Right renal cortex interstitium (tissue), 3 donors: ENCODE data around the gene KLK10. TPM values are rescaled to one million over a fixed set of nuclear protein-coding genes. Genes with fewer than 3 reads are reported as not detected.
A peak's percentile ranks its signal among the peaks of the same experiment; 100 is the strongest.
"Not testable (repeated sequence)": the region's sequence is repeated elsewhere in the genome, so short reads cannot be mapped to it uniquely, and the experiment has no call there.

Experiments used
- DNase-seq, 3 donors: peaks; one replicate each; pipeline ENCODE4 v3.0.0-alpha.2; 2013; ENCODE audit warnings: low read depth in 3 of 3, low spot score in 2 of 3
- polyA plus RNA-seq, 3 donors: library from polyadenylated mRNA; unstranded; fragments of 120-200 nt; gene quantifications; one replicate each; pipeline ENCODE4 v1.2.1, GENCODE V29; 2013; ENCODE audit not compliant: insufficient read length in 3 of 3

Gene KLK10
- polyA plus RNA-seq, 3 donors = 0.15 to 0.19 (median 0.18) TPM

DNA sequence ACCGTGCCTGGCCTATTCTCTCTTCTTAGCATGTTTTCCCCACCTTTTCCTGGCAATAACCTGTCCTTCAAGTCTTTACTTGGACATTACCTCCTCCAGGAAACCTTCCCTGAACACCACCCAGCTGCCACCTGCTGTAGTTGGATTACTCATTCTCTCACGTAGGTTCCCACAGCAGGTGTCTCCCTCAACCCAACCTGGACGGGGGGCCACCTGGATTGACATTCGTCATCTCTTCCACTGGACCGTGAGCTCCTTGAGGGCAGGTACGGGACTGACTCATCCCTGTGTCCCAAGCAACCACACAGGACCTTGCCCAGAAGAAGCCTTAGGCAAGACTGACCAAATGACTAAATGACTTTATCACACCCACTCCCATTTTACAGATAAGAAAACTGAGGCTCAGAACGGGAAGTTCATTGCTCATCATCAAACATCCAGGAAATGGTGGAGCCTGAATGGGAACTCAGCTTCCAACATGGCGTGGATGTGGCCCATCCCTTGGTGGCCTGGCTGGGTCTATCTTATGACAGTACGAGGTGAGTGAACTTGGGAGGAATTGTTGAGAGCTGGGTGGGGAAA, 46.6 kb downstream of the KLK10 start:
- no peak for DNase-seq

DNA sequence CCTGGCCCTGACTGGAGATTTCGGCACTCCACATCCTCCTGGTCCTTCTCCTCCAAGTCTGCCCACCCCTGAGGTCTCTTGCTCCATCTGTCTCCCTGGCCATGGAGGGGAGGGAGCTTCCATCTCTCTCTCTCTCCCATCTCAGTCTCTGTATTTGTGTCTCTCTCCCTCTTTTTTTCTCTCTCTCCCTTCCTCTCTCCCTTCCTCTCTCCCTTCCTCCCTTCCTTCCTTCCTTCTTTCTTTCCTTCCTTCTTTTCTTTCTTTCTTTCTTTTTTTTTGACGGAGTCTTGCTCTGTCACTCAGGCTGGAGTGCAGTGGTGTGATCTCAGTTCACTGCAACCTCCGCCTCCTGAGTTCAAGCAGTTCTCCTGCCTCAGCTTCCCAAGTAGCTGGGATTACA, 49.7 kb downstream of the KLK10 start:
- DNase-seq = not testable (repeated sequence)

DNA sequence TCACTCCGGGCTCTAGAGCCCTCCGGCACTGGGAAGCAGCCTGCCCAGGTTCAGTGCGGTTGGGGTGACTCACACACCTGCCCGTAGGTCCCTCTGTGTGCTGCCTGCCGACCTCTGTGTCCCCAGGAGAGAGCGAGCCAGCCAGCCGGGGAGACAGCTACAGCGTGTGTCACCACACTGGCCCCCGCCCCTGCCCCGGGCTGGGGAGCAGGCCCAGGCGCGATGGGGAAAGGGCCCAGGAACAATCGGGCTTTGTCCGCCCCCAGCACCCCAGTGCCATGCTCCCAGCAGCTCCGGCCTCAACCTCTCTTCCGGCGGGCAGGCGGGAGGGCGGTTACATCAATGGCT, 50.1 kb downstream of the KLK10 start, which contains the start of gene KLK6:
Gene KLK6 (minus strand): TSS at position 179 of the 348 bp plus-strand sequence. CDS start 1,487 bp downstream, outside the sequence.
- no peak for DNase-seq

DNA sequence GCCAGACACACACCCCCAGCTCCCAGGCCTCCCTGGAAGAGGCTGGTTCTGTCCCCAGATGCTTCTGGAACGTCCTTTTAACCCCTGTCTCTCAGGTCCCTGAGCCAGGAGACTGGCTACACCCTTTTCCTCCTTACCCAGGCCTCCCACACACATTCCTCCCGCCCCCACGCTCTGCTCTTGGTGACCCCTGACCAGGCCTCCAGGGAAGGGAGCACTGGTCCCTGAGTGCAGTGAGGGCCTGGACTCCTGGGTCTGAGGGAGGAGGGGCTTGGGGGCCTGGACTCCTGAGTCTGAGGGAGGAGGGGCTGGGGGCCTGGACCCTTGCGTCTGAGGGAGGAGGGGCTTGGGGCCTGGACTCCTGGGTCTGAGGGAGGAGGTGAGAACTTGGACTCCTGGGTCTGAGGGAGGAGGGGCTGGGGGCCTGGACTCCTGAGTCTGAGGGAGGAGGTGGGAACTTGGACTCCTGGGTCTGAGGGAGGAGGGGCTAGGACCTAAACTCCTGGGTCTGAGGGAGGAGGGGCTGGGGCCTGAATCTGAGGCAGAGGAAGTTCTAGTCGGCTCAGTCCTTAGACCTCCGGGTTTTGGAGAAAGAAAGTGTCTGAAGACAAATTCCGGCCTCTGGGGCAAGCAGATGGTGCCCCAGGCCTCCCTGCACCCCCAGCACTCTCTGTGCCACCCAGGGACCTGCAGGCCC, 50.6 kb downstream of the KLK10 start:
- DNase-seq = peak in 1 of 3 donors; percentile 10

DNA sequence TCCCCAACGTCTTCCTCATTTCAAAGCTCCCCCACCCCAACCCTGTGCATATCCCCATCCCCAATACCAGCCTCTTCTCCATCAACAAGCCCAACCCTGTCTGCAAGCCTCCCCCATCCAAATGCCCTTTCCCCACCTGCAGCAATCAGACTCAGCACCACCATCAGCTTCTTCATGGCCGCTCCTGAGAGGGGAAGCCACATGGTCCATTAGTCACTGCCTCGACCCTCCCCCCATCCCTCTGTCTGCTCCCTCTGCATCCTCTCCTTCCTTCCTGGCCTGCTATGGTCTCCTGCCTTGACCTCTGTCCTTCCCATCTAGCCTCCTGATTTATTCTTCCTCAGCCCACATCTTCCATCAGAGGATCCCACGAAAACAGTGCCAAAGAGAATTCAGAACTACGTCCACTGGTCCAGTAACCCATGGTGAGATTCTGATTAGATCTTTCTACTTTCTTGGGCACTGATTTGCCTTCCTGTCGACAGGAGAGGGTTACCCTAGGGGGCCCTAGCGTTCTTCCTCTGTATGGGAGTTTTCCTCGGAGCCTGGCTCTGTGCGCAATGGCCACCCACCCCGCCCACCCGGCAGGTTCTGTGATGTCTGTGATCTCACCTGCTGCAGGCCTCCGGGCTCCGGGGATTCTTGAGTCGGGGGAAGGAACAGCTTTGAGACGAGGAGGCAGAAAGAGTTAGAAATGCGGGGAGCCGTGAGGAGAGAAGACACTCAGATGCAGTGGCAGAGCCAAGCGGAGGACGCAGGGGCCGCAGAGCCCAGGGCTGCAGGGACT, 51.4 kb downstream of the KLK10 start:
- DNase-seq = peak in 1 of 3 donors; percentile 14

DNA sequence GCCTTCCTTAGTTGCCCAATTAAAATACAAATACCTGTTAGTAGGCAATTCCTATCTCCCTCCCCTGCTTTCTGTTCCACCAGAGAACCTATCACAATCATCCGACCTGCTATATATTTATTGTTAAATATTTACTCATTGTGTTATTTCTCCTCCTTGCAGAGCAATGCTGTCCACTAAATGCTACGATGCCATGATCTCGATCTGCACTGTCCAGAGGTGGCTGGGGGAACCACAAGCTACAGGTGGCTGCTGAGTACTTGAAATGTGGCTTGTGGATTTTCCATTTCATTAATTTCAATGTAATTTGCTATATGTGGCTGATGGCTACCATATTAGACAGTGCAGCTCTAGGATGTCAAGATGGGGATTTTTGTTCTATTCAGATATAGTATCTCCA, 55.2 kb downstream of the KLK10 start:
- no peak for DNase-seq

DNA sequence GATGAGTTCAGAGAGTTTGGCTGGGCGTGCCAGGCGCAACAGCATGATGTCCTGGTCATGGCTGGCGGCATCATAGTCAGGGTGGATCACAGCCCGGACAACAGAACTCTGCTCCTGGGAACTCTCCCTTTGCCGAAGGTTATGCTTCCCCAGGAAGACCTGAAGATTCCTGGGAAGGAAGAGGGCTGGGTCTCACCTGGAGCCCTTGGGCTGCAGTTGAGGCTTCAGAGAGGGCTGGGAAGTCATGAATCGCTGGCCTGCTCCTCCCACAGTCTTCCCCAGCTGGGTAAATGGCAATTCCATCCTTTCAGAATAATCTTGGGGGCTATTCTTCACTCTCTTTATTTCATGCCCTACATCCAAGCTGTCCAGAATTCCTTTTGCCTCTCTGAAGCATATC, 56.1 kb downstream of the KLK10 start:
- no peak for DNase-seq

Other genes starting within 250 kb of the KLK10 start
- gene GPR32, start 249.2 kb downstream of the KLK10 start, polyA plus RNA-seq = not detected
- gene ACP4, start 229.3 kb downstream of the KLK10 start, polyA plus RNA-seq = under 1 TPM in 2 of 3 donors, not detected in 1; 0.13 to 0.15 TPM
- gene KLK1, start 195.9 kb downstream of the KLK10 start, polyA plus RNA-seq = 1 to 10 TPM; 1.7 to 1.8 (median 1.8) TPM
- gene KLK15, start 186.1 kb downstream of the KLK10 start, polyA plus RNA-seq = not detected
- under 1 TPM; 0.24 to 0.53 (median 0.42) TPM for gene KLK3, start 164.8 kb downstream of the KLK10 start, polyA plus RNA-seq
- under 1 TPM; 0.18 to 0.22 (median 0.21) TPM for gene KLK2, start 146.3 kb downstream of the KLK10 start, polyA plus RNA-seq
- gene KLK4, start 108.3 kb downstream of the KLK10 start, polyA plus RNA-seq = not detected
- 1 to 10 TPM; 1.6 to 2.7 (median 2.0) TPM for gene KLK5, start 66.7 kb downstream of the KLK10 start, polyA plus RNA-seq
- 10 to 100 TPM; 34.4 to 49.0 (median 41.2) TPM for gene KLK6, start 50.1 kb downstream of the KLK10 start, polyA plus RNA-seq
- gene KLK7, start 35.8 kb downstream of the KLK10 start, polyA plus RNA-seq = 1 to 10 TPM; 4.0 to 9.4 (median 5.5) TPM
- gene KLK8, start 18.1 kb downstream of the KLK10 start, polyA plus RNA-seq = 1 to 10 TPM; 1.2 to 1.9 (median 1.4) TPM
- gene KLK11, start 6.9 kb upstream of the KLK10 start, polyA plus RNA-seq = under 1 TPM; 0.16 to 0.24 (median 0.22) TPM
- not detected for gene KLK12, start 15.3 kb upstream of the KLK10 start, polyA plus RNA-seq
- under 1 TPM; 0.33 to 0.72 (median 0.62) TPM for gene KLK13, start 45.4 kb upstream of the KLK10 start, polyA plus RNA-seq
- gene KLK14, start 63.2 kb upstream of the KLK10 start, polyA plus RNA-seq = under 1 TPM; 0.14 to 0.17 (median 0.15) TPM
- gene CTU1, start 88.7 kb upstream of the KLK10 start, polyA plus RNA-seq = 1 to 10 TPM; 2.2 to 2.8 (median 2.4) TPM
- gene SIGLEC9, start 105.2 kb upstream of the KLK10 start, polyA plus RNA-seq = 1 to 10 TPM; 1.3 to 1.6 (median 1.3) TPM
- under 1 TPM; 0.36 to 0.74 (median 0.42) TPM for gene SIGLEC7, start 122.6 kb upstream of the KLK10 start, polyA plus RNA-seq
- gene CD33, start 205.4 kb upstream of the KLK10 start, polyA plus RNA-seq = 1 to 10 TPM; 1.2 to 1.6 (median 1.5) TPM
- gene SIGLECL1, start 231.4 kb upstream of the KLK10 start, polyA plus RNA-seq = not detected